Measurements from ENCODE around the gene SYS1. TPM values are rescaled to one million over a fixed set of nuclear protein-coding genes. Genes with fewer than 3 reads are reported as not detected.

SYS1 gene
- total RNA-seq, 6 experiments from 2014 or later, result 16.6 to 26.2 (median 20.8) TPM

DNA sequence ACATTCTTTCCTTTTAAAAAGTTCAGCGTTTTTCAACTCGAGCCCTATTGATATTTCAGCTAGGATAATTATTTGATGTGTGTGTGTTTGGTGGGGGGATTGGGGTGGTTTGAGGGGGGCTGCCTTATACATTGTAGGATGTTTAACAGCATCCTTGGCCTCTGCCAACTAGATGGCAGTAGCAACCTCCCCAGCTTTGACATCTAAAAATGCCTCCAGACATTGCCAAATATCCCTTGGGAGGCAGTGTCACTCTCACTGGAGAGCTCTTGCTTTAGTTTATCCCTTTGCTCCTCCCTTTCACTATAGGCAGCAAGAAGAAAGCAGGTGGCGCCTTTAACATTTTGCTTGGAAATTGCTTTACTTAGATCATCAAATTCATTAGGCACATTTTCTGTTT, 29.8 kb downstream of the SYS1 start:
- Histone ChIP-seq H3K27ac (no peak overlapping the region), H3K4me1 (no peaks in the 10 kb centered on the region), H3K9me3 (no peaks in the 10 kb centered on the region), H3K27me3 (no peaks in the 10 kb centered on the region), H3K36me3 (no peaks in the 10 kb centered on the region), H3K4me3 (no peak overlapping the region)
- TF ChIP-seq POLR2A (IDR thresholded peaks at IDR 0.05), result no peak
- TF ChIP-seq, protein P1, sequence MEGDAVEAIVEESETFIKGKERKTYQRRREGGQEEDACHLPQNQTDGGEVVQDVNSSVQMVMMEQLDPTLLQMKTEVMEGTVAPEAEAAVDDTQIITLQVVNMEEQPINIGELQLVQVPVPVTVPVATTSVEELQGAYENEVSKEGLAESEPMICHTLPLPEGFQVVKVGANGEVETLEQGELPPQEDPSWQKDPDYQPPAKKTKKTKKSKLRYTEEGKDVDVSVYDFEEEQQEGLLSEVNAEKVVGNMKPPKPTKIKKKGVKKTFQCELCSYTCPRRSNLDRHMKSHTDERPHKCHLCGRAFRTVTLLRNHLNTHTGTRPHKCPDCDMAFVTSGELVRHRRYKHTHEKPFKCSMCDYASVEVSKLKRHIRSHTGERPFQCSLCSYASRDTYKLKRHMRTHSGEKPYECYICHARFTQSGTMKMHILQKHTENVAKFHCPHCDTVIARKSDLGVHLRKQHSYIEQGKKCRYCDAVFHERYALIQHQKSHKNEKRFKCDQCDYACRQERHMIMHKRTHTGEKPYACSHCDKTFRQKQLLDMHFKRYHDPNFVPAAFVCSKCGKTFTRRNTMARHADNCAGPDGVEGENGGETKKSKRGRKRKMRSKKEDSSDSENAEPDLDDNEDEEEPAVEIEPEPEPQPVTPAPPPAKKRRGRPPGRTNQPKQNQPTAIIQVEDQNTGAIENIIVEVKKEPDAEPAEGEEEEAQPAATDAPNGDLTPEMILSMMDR (IDR thresholded peaks at IDR 0.05), result no peak
- ATAC-seq, result no peak
- 67% methylated on average over 3 of the region's 3 CpGs for WGBS (ENCODE audit: insufficient coverage, low coverage, low lambda C conversion rate, missing lambda C conversion rate)
- DNase-seq, result no peak
- intact Hi-C loops (cut with DNase I), result no loop called here

DNA sequence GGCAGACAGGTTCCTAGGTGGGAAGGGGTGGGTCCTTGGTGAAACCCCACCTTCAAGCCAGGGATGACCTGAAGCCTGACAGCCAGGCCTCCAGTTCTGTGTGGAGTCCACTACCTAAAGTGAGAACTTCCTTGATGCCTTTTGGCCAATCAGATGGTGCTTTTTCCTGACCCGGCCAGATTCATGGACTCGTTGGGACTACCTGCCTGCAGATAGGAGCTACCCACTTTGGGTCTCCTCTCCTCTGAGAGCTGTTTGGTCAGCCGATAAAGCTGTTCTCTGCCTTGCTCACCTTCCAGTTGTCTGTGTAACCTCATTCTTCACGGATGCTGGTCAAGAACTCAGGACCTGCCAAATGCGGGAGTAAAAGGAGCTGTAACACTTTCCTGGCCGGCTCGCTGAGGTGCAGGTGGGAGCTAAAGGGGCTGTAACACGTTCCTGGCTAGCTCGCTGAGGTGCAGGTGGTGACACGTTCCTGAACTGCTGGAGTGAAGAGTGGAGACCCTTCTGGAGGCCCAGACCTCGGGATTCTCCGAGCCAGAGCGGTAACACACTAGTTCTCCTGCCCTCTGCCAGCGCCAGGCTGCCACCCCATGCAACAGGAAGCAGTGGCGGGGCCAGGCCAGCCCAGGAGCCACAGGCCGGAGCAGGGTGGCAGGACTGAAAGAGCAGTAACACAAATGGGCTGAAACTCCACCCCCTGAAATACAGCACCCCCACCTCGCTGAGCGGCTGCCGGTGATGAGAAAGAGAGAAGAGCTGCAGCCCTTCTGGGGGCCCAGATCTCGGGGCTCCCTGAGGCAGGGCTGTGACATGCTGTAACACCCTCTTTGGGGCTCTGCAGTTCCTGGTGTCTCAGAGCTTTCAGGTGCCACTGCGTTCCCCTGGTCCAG, 31.5 kb downstream of the SYS1 start:
- 86% methylated on average over 5 of the region's 21 CpGs for WGBS (ENCODE audit: insufficient coverage, low coverage, low lambda C conversion rate, missing lambda C conversion rate)

DNA sequence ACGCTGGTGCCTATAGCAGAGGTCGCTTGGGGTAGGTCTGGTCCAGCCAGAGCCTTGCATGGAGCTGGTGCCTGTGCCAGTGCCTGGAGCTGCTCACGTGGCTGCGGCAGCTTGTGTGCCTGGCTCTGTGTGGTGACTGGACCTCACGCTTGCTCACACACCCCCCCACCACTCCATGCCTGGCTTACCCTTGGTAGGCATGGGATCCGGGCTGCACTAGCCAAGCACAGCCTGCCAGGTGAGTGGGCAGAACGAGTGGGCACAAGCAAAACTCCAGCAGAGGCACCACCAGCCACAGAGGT, 32.1 kb downstream of the SYS1 start:
- H3K27me3 ChIP-seq, result no peaks in the 10 kb centered on the region
- no peaks in the 10 kb centered on the region for H3K9me3 ChIP-seq
- DNase-seq (no peak), ATAC-seq (no peak)
- no peak overlapping the region for H3K27ac ChIP-seq
- TF ChIP-seq, protein P1 (IDR thresholded peaks at IDR 0.05), result no peak
- TF ChIP-seq POLR2A (IDR thresholded peaks at IDR 0.05), result no peak
- H3K4me1 ChIP-seq, result no peaks in the 10 kb centered on the region
- H3K36me3 ChIP-seq, result no peaks in the 10 kb centered on the region
- intact Hi-C loops (cut with DNase I), result no loop called here
- WGBS (ENCODE audit: insufficient coverage, low coverage, low lambda C conversion rate, missing lambda C conversion rate), result 93% methylated on average over 3 of the region's 7 CpGs
- no peak overlapping the region for H3K4me3 ChIP-seq

More for the DNA sequence above, 31.5 kb downstream of the SYS1 start:
- ATAC-seq (no peak), DNase-seq (no peak)
- intact Hi-C loops (cut with DNase I), result no loop called here
- H3K4me1 ChIP-seq, result no peaks in the 10 kb centered on the region
- TF ChIP-seq, protein P1 (IDR thresholded peaks at IDR 0.05), result no peak
- no peak for TF ChIP-seq POLR2A (IDR thresholded peaks at IDR 0.05)
- H3K9me3 ChIP-seq, result no peaks in the 10 kb centered on the region
- no peaks in the 10 kb centered on the region for H3K36me3 ChIP-seq
- no peak overlapping the region for H3K27ac ChIP-seq
- H3K27me3 ChIP-seq, result no peaks in the 10 kb centered on the region
- H3K4me3 ChIP-seq, result no peak overlapping the region

DNA sequence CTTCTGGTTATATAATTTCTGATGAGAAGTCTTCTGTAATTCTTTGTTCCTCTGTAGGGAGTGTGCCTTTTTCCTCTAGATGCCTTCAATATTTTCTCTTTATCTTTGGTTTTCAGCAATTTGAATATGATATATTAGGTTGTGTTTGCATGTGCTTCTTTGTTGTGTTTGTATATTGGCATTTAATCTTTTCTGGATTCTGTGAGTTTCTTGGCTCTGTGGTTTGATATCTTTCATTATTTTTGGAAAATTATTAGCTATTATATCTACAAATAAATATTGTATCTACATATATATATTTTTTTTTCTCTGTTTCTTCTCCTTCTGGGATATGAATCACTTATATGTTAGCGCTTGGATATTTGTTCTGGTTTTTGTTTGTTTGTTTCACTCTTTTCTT, 36.1 kb downstream of the SYS1 start:
- Histone ChIP-seq H3K4me1 (no peaks in the 10 kb centered on the region), H3K9me3 (peaks cover 0 to 4% (median 0%) of the 10 kb centered on the region in 4 donors), H3K27me3 (no peaks in the 10 kb centered on the region), H3K27ac (no peak overlapping the region), H3K4me3 (no peak overlapping the region), H3K36me3 (no peaks in the 10 kb centered on the region)
- no peak for ATAC-seq
- no peak for DNase-seq
- TF ChIP-seq POLR2A (IDR thresholded peaks at IDR 0.05), result no peak
- TF ChIP-seq, protein P1 (IDR thresholded peaks at IDR 0.05), result no peak
- intact Hi-C loops (cut with DNase I), result no loop called here
- WGBS (ENCODE audit: insufficient coverage, low coverage, low lambda C conversion rate, missing lambda C conversion rate), result 100% methylated on average over 1 of the region's 1 CpG

Measured in right lobe of liver (tissue), 6 donors.